Endodermal cell (in vitro differentiated cells): ENCODE results near the gene NOP9. TPM values are rescaled to one million over a fixed set of nuclear protein-coding genes. Genes with fewer than 3 reads are reported as not detected.

ENCODE experiments used
- DNase-seq: peaks from one replicate; pipeline ENCODE4 v3.0.0-alpha.2; 2017
- H3K27ac ChIP-seq: 2 replicates; pipeline ENCODE4 v1.5.1; 2013; ENCODE audit warnings: mild to moderate bottlenecking, low read depth, low read length, moderate library complexity
- H3K27me3 ChIP-seq: 2 replicates; pipeline ENCODE4 v1.6.1; 2013; ENCODE audit warnings: mild to moderate bottlenecking, low read length, moderate library complexity; ENCODE audit not compliant: insufficient read depth, control insufficient read depth, poor library complexity, severe bottlenecking
- H3K36me3 ChIP-seq: 2 replicates; pipeline ENCODE4 v1.7.0; 2013; ENCODE audit warnings: mild to moderate bottlenecking, low read length, moderate library complexity; ENCODE audit not compliant: control insufficient read depth, insufficient read depth
- H3K4me1 ChIP-seq: one replicate; pipeline ENCODE4 v1.7.0; 2013; ENCODE audit warnings: low read length; ENCODE audit not compliant: control insufficient read depth, insufficient read depth
- H3K4me3 ChIP-seq: 2 replicates; pipeline ENCODE4 v1.5.1; 2013; ENCODE audit warnings: mild to moderate bottlenecking, low read length, moderate library complexity
- H3K9ac ChIP-seq: 2 replicates; pipeline ENCODE4 v1.6.1; 2013; ENCODE audit warnings: mild to moderate bottlenecking, low read length, moderate library complexity; ENCODE audit not compliant: poor library complexity, severe bottlenecking; ENCODE audit errors: extremely low read depth
- H3K9me3 ChIP-seq: 2 replicates; pipeline ENCODE4 v1.6.1; 2013; ENCODE audit warnings: mild to moderate bottlenecking, low read length, moderate library complexity; ENCODE audit not compliant: control insufficient read depth
- H3K27ac Mint-ChIP-seq: 2 replicates; pipeline ENCODE4 v1.8.0; 2020; ENCODE audit warnings: mixed read lengths
- H3K27me3 Mint-ChIP-seq: 2 replicates; pipeline ENCODE4 v1.8.0; 2021; ENCODE audit warnings: mild to moderate bottlenecking, mixed read lengths; ENCODE audit not compliant: insufficient read depth
- H3K36me3 Mint-ChIP-seq: 2 replicates; pipeline ENCODE4 v1.8.0; 2020; ENCODE audit warnings: low read depth, mixed read lengths
- H3K4me1 Mint-ChIP-seq: 2 replicates; pipeline ENCODE4 v1.8.0; 2020; ENCODE audit warnings: mixed read lengths
- H3K4me3 Mint-ChIP-seq: 2 replicates; pipeline ENCODE4 v1.8.0; 2020; ENCODE audit warnings: mild to moderate bottlenecking, moderate library complexity, mixed read lengths
- H3K9me3 Mint-ChIP-seq: 2 replicates; pipeline ENCODE4 v1.8.0; 2020; ENCODE audit warnings: mild to moderate bottlenecking, mixed read lengths
- WGBS, 2 experiments: methylation state at CpG; one replicate each; pipeline versions ENCODE4 v1.1.5 to v1.1.7; 2013; ENCODE audit warnings: missing lambda C conversion rate in 2 of 2, mixed read lengths in 1 of 2; ENCODE audit not compliant: insufficient coverage in 1 of 2, insufficient read length in 1 of 2; 5-methylcytosine and 5-hydroxymethylcytosine counted together
- total RNA-seq, 2 donors: library from RNA; stranded (reverse); fragmentation: NEBNext Ultra II Directional in 1 of 2; extraction: Animal tissue kit (Norgen Biotek cat#: 25700) in 1 of 2; gene quantifications; 2 replicates in 1 of 2; 3 replicates in 1 of 2; pipeline ENCODE4 v1.2.1, GENCODE V29; 2021
- TF ChIP-seq, protein P1 (sequence below): fragments of 200-600 bp; sonication (generic); conservative IDR thresholded peaks from 2 replicates; pipeline ENCODE4 v1.5.0; 2021; ENCODE audit warnings: antibody characterized with exemption, mild to moderate bottlenecking

The NOP9 gene
- total RNA-seq, 2 donors from 2014 or later: 31.1 to 32.0 TPM

DNA sequence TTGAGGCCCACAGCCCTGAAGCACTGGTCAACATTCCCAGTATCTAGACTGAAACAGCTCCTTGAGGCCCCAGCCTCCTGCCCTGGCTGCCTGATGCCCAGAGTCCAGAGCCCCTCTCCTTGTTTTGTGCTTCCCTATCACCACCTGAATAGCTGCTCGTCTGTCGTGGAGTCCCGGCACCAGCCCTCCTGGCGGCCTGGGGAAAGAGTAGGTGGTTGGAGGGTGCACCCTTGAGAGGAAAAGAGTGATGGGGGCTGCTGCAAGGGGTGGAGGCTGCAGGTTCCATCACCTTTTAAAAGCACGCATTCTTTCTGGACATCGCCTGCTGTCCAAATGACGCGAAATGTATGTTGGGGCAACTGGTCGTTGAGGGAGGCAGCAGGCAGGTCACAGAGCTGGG is 31.4 kb upstream of the NOP9 start:
- 92 to 93% methylated on average over 5 to 9 of the region's 9 CpGs for WGBS, 2 experiments
- Mint-ChIP-seq H3K4me3 (no peak overlapping the region), H3K9me3 (no peaks in the 10 kb centered on the region), H3K27ac (no peak overlapping the region), H3K36me3 (peaks cover 5% of the 10 kb centered on the region), H3K27me3 (no peaks in the 10 kb centered on the region), H3K4me1 (peaks cover 4% of the 10 kb centered on the region)
- Histone ChIP-seq H3K4me3 (no peak overlapping the region), H3K4me1 (no peaks in the 10 kb centered on the region), H3K9me3 (no peaks in the 10 kb centered on the region), H3K27ac (no peak overlapping the region), H3K36me3 (no peaks in the 10 kb centered on the region), H3K9ac (no peak overlapping the region), H3K27me3 (no peaks in the 10 kb centered on the region)
- TF ChIP-seq, protein P1, sequence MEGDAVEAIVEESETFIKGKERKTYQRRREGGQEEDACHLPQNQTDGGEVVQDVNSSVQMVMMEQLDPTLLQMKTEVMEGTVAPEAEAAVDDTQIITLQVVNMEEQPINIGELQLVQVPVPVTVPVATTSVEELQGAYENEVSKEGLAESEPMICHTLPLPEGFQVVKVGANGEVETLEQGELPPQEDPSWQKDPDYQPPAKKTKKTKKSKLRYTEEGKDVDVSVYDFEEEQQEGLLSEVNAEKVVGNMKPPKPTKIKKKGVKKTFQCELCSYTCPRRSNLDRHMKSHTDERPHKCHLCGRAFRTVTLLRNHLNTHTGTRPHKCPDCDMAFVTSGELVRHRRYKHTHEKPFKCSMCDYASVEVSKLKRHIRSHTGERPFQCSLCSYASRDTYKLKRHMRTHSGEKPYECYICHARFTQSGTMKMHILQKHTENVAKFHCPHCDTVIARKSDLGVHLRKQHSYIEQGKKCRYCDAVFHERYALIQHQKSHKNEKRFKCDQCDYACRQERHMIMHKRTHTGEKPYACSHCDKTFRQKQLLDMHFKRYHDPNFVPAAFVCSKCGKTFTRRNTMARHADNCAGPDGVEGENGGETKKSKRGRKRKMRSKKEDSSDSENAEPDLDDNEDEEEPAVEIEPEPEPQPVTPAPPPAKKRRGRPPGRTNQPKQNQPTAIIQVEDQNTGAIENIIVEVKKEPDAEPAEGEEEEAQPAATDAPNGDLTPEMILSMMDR: no peak
- no peak for DNase-seq

GRCh38 chr14:24269368-24269767 is 30.3 kb upstream of the NOP9 start:
- no peaks in the 10 kb centered on the region for H3K27me3 Mint-ChIP-seq
- no peaks in the 10 kb centered on the region for H3K9me3 ChIP-seq
- H3K27ac ChIP-seq: no peak overlapping the region
- no peak overlapping the region for H3K4me3 Mint-ChIP-seq
- no peak overlapping the region for H3K9ac ChIP-seq
- H3K36me3 ChIP-seq: no peaks in the 10 kb centered on the region
- H3K27me3 ChIP-seq: no peaks in the 10 kb centered on the region
- no peak overlapping the region for H3K27ac Mint-ChIP-seq
- no peak for DNase-seq
- TF ChIP-seq, protein P1: no peak
- WGBS, 2 experiments: 96 to 100% methylated on average over 5 to 8 of the region's 8 CpGs
- H3K4me1 ChIP-seq: no peaks in the 10 kb centered on the region
- H3K9me3 Mint-ChIP-seq: no peaks in the 10 kb centered on the region
- H3K4me1 Mint-ChIP-seq: peaks cover 4% of the 10 kb centered on the region
- H3K4me3 ChIP-seq: no peak overlapping the region
- peaks cover 5% of the 10 kb centered on the region for H3K36me3 Mint-ChIP-seq

GRCh38 chr14:24269910-24270536 is 29.6 kb upstream of the NOP9 start:
- no peaks in the 10 kb centered on the region for H3K27me3 ChIP-seq
- no peak for DNase-seq
- no peak overlapping the region for H3K27ac ChIP-seq
- H3K4me1 ChIP-seq: no peaks in the 10 kb centered on the region
- Mint-ChIP-seq H3K36me3 (peaks cover 5% of the 10 kb centered on the region), H3K4me3 (peak overlapping the region; percentile 75), H3K27me3 (no peaks in the 10 kb centered on the region), H3K27ac (no peak overlapping the region), H3K4me1 (peaks cover 4% of the 10 kb centered on the region), H3K9me3 (no peaks in the 10 kb centered on the region)
- WGBS, 2 experiments: 93 to 97% methylated on average over 8 to 14 of the region's 14 CpGs
- no peak overlapping the region for H3K4me3 ChIP-seq
- TF ChIP-seq, protein P1: no peak
- no peaks in the 10 kb centered on the region for H3K36me3 ChIP-seq
- H3K9me3 ChIP-seq: no peaks in the 10 kb centered on the region
- no peak overlapping the region for H3K9ac ChIP-seq
